ENCODE measurements around the gene PCDH9. TPM values are rescaled to one million over a fixed set of nuclear protein-coding genes. Genes with fewer than 3 reads are reported as not detected.
A peak's percentile ranks its signal among the peaks of the same experiment; 100 is the strongest.

PCDH9 gene
- total and polyA plus RNA-seq, 2 experiments from 2014 or later: 0.31 to 0.52 TPM

DNA sequence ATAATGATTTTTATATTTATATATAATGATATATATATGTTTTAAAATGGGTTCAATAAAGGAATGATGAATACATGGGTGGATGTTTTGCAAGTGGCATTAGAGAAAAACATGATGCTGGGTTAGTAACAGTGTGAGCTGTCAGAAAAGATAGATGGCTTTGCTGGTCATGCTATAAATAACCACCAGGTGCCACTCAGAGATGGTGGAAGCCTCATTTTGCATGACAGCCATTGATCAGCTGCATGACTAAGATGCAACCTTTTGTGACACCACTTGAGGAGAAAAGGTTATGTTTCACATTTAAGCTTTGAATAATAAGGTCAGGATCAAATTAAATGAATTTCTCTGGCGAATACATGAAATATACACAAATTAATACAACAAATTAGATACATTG, 737.7 kb downstream of the PCDH9 start:
- Mint-ChIP-seq H3K27me3 (ENCODE audit: insufficient read depth, low read depth, poor library complexity) (no peaks in the 10 kb centered on the region), H3K4me3 (no peak overlapping the region), H3K9me3 (no peaks in the 10 kb centered on the region), H3K4me1 (peaks cover 3% of the 10 kb centered on the region; the same call in 2 of the 3 replicates), H3K27ac (0 out of 2 replicates have a peak overlapping the region, but pooled peaks have one; percentile 43), H3K36me3 (ENCODE audit: low read depth) (no peaks in the 10 kb centered on the region)
- no peak overlapping the region for H3K4me2 ChIP-seq
- H3K27ac ChIP-seq (ENCODE audit: low read depth): no peak overlapping the region
- DNase-seq (ENCODE audit: low spot score) (peak; percentile 68), ATAC-seq (peak; percentile 81)
- no peak overlapping the region for H2AFZ ChIP-seq
- H3F3A ChIP-seq (replicated peaks; ENCODE audit: low read depth): no peaks in the 10 kb centered on the region
- no peaks in the 10 kb centered on the region for H3K36me3 ChIP-seq (ENCODE audit: insufficient read depth)
- no peaks in the 10 kb centered on the region for H4K20me1 ChIP-seq (replicated peaks; ENCODE audit: insufficient read depth)
- TF ChIP-seq, protein P1, sequence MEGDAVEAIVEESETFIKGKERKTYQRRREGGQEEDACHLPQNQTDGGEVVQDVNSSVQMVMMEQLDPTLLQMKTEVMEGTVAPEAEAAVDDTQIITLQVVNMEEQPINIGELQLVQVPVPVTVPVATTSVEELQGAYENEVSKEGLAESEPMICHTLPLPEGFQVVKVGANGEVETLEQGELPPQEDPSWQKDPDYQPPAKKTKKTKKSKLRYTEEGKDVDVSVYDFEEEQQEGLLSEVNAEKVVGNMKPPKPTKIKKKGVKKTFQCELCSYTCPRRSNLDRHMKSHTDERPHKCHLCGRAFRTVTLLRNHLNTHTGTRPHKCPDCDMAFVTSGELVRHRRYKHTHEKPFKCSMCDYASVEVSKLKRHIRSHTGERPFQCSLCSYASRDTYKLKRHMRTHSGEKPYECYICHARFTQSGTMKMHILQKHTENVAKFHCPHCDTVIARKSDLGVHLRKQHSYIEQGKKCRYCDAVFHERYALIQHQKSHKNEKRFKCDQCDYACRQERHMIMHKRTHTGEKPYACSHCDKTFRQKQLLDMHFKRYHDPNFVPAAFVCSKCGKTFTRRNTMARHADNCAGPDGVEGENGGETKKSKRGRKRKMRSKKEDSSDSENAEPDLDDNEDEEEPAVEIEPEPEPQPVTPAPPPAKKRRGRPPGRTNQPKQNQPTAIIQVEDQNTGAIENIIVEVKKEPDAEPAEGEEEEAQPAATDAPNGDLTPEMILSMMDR (conservative IDR thresholded peaks at IDR 0.05; ENCODE audit: low read depth in 2 of 2): peak; percentile 55 to 80
- no peak for TF ChIP-seq NANOG (IDR thresholded peaks at IDR 0.05; ENCODE audit: borderline replicate concordance)
- no peaks in the 10 kb centered on the region for H3K4me1 ChIP-seq (ENCODE audit: insufficient read depth)
- no peaks in the 10 kb centered on the region for H3K27me3 ChIP-seq (ENCODE audit: insufficient read depth)
- H3K9me2 ChIP-seq (ENCODE audit: insufficient read depth): no peaks in the 10 kb centered on the region
- H3K79me2 ChIP-seq (replicated peaks; ENCODE audit: insufficient read depth): no peaks in the 10 kb centered on the region
- no peak overlapping the region for H3K4me3 ChIP-seq

DNA sequence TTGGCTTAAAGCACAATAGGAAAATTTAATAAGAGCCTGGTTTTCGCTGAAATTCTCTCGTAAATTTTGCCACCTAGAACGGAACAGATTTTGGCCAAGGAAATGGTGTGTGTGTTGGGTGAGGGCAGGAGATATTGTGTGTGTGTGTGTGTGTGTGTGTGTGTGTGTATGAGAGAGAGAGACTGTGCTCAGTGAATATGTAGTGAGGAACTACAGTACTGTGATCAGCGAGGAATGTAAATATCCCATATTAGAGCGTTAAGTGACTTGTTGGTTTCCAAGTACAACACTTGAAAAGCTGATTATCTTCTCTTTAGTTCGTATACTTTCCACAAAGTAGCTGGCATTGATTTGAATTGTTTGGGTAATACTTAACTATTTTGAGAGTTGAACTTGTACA, 738.9 kb downstream of the PCDH9 start:
- Mint-ChIP-seq H3K36me3 (ENCODE audit: low read depth) (no peaks in the 10 kb centered on the region), H3K4me1 (peaks cover 3% of the 10 kb centered on the region; the same call in 2 of the 3 replicates)
- no peak for ATAC-seq

More for the DNA sequence above, 738.9 kb downstream of the PCDH9 start:
- no peak overlapping the region for H3K4me3 Mint-ChIP-seq
- no peak overlapping the region for H3K4me3 ChIP-seq
- no peaks in the 10 kb centered on the region for H3K4me1 ChIP-seq (ENCODE audit: insufficient read depth)
- DNase-seq (ENCODE audit: low spot score): no peak
- H2AFZ ChIP-seq: no peak overlapping the region
- no peaks in the 10 kb centered on the region for H3K27me3 ChIP-seq (ENCODE audit: insufficient read depth)
- no peak overlapping the region for H3K27ac Mint-ChIP-seq
- no peaks in the 10 kb centered on the region for H3F3A ChIP-seq (replicated peaks; ENCODE audit: low read depth)
- H3K36me3 ChIP-seq (ENCODE audit: insufficient read depth): no peaks in the 10 kb centered on the region
- H3K9me2 ChIP-seq (ENCODE audit: insufficient read depth): no peaks in the 10 kb centered on the region
- no peaks in the 10 kb centered on the region for H3K9me3 Mint-ChIP-seq
- no peaks in the 10 kb centered on the region for H3K79me2 ChIP-seq (replicated peaks; ENCODE audit: insufficient read depth)
- TF ChIP-seq, protein P2, sequence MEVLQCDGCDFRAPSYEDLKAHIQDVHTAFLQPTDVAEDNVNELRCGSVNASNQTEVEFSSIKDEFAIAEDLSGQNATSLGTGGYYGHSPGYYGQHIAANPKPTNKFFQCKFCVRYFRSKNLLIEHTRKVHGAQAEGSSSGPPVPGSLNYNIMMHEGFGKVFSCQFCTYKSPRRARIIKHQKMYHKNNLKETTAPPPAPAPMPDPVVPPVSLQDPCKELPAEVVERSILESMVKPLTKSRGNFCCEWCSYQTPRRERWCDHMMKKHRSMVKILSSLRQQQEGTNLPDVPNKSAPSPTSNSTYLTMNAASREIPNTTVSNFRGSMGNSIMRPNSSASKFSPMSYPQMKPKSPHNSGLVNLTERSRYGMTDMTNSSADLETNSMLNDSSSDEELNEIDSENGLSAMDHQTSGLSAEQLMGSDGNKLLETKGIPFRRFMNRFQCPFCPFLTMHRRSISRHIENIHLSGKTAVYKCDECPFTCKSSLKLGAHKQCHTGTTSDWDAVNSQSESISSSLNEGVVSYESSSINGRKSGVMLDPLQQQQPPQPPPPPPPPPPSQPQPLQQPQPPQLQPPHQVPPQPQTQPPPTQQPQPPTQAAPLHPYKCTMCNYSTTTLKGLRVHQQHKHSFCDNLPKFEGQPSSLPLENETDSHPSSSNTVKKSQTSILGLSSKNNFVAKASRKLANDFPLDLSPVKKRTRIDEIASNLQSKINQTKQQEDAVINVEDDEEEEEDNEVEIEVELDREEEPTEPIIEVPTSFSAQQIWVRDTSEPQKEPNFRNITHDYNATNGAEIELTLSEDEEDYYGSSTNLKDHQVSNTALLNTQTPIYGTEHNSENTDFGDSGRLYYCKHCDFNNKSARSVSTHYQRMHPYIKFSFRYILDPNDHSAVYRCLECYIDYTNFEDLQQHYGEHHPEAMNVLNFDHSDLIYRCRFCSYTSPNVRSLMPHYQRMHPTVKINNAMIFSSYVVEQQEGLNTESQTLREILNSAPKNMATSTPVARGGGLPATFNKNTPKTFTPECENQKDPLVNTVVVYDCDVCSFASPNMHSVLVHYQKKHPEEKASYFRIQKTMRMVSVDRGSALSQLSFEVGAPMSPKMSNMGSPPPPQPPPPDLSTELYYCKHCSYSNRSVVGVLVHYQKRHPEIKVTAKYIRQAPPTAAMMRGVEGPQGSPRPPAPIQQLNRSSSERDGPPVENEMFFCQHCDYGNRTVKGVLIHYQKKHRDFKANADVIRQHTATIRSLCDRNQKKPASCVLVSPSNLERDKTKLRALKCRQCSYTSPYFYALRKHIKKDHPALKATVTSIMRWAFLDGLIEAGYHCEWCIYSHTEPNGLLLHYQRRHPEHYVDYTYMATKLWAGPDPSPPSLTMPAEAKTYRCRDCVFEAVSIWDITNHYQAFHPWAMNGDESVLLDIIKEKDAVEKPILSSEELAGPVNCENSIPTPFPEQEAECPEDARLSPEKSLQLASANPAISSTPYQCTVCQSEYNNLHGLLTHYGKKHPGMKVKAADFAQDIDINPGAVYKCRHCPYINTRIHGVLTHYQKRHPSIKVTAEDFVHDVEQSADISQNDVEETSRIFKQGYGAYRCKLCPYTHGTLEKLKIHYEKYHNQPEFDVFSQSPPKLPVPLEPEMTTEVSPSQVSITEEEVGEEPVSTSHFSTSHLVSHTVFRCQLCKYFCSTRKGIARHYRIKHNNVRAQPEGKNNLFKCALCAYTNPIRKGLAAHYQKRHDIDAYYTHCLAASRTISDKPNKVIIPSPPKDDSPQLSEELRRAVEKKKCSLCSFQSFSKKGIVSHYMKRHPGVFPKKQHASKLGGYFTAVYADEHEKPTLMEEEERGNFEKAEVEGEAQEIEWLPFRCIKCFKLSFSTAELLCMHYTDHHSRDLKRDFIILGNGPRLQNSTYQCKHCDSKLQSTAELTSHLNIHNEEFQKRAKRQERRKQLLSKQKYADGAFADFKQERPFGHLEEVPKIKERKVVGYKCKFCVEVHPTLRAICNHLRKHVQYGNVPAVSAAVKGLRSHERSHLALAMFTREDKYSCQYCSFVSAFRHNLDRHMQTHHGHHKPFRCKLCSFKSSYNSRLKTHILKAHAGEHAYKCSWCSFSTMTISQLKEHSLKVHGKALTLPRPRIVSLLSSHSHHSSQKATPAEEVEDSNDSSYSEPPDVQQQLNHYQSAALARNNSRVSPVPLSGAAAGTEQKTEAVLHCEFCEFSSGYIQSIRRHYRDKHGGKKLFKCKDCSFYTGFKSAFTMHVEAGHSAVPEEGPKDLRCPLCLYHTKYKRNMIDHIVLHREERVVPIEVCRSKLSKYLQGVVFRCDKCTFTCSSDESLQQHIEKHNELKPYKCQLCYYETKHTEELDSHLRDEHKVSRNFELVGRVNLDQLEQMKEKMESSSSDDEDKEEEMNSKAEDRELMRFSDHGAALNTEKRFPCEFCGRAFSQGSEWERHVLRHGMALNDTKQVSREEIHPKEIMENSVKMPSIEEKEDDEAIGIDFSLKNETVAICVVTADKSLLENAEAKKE (CRISPR knock-in tag; IDR thresholded peaks at IDR 0.05): no peak
- TF ChIP-seq STAT1 (IDR thresholded peaks at IDR 0.05; ENCODE audit: unreplicated experiment) (no peak), POLR2AphosphoS5 (IDR thresholded peaks at IDR 0.05; ENCODE audit: low read depth) (no peak)
- TF ChIP-seq, protein P1 (conservative IDR thresholded peaks at IDR 0.05; ENCODE audit: low read depth in 2 of 2): no peak
- H3K4me2 ChIP-seq: no peak overlapping the region
- H3K27ac ChIP-seq (ENCODE audit: low read depth): no peak overlapping the region
- no peaks in the 10 kb centered on the region for H3K27me3 Mint-ChIP-seq (ENCODE audit: insufficient read depth, low read depth, poor library complexity)
- no peaks in the 10 kb centered on the region for H4K20me1 ChIP-seq (replicated peaks; ENCODE audit: insufficient read depth)

All from GM23338 (cell line).